ENCODE results near the gene PIP5KL1. TPM values are rescaled to one million over a fixed set of nuclear protein-coding genes. Genes with fewer than 3 reads are reported as not detected.

The PIP5KL1 gene, protein sequence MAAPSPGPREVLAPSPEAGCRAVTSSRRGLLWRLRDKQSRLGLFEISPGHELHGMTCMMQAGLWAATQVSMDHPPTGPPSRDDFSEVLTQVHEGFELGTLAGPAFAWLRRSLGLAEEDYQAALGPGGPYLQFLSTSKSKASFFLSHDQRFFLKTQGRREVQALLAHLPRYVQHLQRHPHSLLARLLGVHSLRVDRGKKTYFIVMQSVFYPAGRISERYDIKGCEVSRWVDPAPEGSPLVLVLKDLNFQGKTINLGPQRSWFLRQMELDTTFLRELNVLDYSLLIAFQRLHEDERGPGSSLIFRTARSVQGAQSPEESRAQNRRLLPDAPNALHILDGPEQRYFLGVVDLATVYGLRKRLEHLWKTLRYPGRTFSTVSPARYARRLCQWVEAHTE
- total RNA-seq = 3.8 and 3.9 TPM in 2 replicates

DNA sequence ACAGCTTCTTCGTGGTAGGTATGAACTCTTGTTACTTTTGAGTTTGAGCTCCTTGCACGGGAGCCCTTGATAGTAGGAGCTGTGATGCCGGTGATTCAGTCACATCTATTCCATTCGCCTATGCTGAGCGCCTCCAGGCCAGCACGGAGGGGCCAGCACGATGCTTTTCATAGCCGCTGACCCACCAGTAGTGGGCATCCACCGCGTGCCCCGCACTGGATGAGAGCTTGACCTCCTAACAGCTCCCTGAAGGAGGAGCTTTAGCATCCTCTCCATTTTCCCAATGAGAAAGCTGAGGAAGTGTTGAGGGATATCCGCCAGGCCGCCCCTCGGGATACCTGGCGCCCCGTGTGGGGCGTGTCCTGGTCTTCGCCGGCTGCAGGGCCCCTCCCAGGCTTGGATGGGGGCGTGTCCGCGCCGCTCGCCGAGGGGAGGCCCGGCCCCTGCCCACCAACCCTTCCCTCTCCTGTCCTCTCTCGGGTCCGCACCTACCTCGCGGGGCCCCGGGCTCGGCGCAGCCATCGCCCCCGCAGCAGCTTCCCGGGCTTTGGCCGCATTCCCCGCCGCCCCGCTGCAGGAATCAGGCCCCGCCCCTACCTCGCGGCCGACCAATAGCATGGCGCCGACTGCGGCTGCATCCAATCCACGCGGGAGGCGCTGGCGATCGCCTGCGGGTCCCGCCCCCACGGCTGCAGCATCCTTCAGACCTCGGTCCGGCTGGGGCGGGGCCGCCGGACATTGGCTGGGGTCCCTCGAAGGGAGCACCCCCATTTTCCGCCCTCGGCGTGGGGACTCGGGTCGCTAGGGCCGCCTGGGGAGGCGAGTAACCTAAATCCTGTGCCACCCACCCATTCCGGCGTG lies at the start of gene PIP5KL1:
TSS of gene PIP5KL1 (minus strand) at position 547 of the 861 bp plus-strand sequence. CDS start at position 522, 25 bp downstream.

DNA sequence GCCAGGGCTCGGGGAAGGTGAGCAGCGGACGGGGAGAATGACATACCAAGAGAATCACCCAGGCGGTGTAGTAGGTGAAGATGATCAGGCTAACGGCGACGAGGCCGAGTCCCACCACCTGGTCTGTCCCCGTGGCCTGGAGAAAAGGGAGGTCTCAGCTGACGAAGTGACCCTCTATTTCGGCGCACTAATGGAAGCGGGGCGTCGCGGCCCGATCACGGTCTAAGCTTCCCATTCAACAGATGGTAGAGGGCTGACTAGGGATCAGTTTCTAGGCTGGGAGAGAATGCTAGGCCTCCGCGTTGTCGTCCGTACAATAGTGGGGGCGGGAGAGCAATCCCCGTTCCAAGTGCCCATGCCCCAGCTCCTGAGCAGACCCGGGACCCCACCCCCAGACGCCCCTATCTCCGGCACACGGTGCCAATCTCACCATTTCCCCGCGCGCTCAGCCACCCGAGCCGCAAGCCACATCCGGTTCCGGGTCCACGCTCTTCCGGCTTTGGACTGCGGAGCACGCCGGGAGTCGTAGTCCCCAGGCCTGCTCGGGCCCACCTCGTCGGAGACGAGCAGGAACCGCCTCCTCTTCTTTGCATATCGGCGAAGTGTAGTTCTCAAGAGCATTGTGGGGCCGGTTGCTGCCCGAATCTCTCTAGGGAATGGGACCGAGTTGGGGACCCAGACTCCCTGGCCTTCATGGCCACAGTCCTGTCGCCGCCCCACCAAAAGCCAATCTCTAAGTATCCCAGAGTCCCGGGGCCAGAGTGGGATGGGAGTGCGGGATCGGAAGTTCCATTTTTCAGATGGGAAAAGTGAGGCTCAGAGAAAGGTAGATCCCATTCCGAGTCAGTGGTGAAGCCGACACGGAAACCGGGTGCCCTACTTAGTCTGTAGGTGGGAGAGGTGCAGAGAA lies 7.1 kb upstream of the PIP5KL1 start, which contains the start of gene DPM2:
TSS of gene DPM2 (minus strand) at position 467 of the 910 bp plus-strand sequence. CDS start at position 433, 34 bp downstream.

GRCh38 chr9:127916720-127917581 lies 13.6 kb downstream of the PIP5KL1 start, which contains the start of gene ST6GALNAC4:
ST6GALNAC4 (minus strand) TSS chr9:127917041; CDS start chr9:127916419, 622 bp downstream.

GRCh38 chr9:127899128-127899943 lies 31.2 kb downstream of the PIP5KL1 start, which contains the start of gene ST6GALNAC6:
ST6GALNAC6 (minus strand) TSS chr9:127899603; CDS start chr9:127897981, 1,622 bp downstream.

DNA sequence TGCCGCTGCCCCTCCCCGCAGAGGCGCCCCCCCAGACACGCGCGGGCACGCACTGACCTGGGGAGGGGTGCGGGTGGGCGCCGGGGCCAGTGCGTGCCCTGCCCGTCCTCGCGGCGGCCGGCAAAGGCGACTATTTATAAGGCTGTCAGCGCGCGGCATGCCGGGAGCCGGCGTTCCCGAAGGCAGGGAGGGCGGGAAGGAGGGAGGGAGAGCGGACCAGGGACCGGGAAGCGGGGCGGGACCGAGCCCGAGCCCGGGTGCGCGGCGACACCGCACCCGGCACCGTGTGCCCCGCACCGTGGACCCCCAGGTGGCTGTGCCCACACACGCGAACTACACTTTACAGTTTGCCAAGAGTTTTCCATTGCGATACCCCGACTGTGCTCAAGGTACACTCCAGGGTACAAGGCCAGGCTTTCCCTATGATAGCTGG lies 53.0 kb downstream of the PIP5KL1 start, which contains the start of gene AK1:
TSS of gene AK1 (minus strand) at position 110 of the 433 bp plus-strand sequence. CDS start 3,058 bp downstream, outside the sequence.

Other genes with a start within 250 kb of the PIP5KL1 start
- gene CFAP157, start 223.8 kb downstream of the PIP5KL1 start, total RNA-seq = 0.13 TPM in 1 of 2 replicates, not detected in the other
- 11.0 and 11.1 TPM in 2 replicates for gene PTRH1, start 215.1 kb downstream of the PIP5KL1 start, total RNA-seq
- gene TTC16, start 214.7 kb downstream of the PIP5KL1 start, total RNA-seq = under 0.01 TPM in 1 of 2 replicates, not detected in the other
- gene TOR2A, start 195.5 kb downstream of the PIP5KL1 start, total RNA-seq = 2.5 and 2.9 TPM in 2 replicates
- gene SH2D3C, start 152.1 kb downstream of the PIP5KL1 start, total RNA-seq = 0.32 and 0.52 TPM in 2 replicates
- gene CDK9, start 144.7 kb downstream of the PIP5KL1 start, total RNA-seq = 53.3 and 63.9 TPM in 2 replicates
- 52.8 and 98.8 TPM in 2 replicates for gene FPGS, start 127.9 kb downstream of the PIP5KL1 start, total RNA-seq
- 52.6 and 61.7 TPM in 2 replicates for gene ENG, start 76.1 kb downstream of the PIP5KL1 start, total RNA-seq
- gene AK1, start 53.1 kb downstream of the PIP5KL1 start, total RNA-seq = 152 and 156 TPM in 2 replicates
- gene ST6GALNAC6, start 31.2 kb downstream of the PIP5KL1 start, total RNA-seq = 81.9 and 89.9 TPM in 2 replicates
- gene ST6GALNAC4, start 13.7 kb downstream of the PIP5KL1 start, total RNA-seq = 46.0 and 52.7 TPM in 2 replicates
- gene DPM2, start 7.1 kb upstream of the PIP5KL1 start, total RNA-seq = 11.3 and 11.4 TPM in 2 replicates
- 9.5 and 15.4 TPM in 2 replicates for gene EEIG1, start 50.2 kb upstream of the PIP5KL1 start, total RNA-seq
- 6.3 and 8.8 TPM in 2 replicates for gene NAIF1, start 136.5 kb upstream of the PIP5KL1 start, total RNA-seq
- gene SLC25A25, start 137.5 kb upstream of the PIP5KL1 start, total RNA-seq = 16.4 and 19.3 TPM in 2 replicates
- gene PTGES2, start 197.0 kb upstream of the PIP5KL1 start, total RNA-seq = 31.1 and 34.2 TPM in 2 replicates
- gene LCN2, start 218.7 kb upstream of the PIP5KL1 start, total RNA-seq = 0.39 TPM in 1 of 2 replicates, not detected in the other
- gene BBLN, start 229.5 kb upstream of the PIP5KL1 start, total RNA-seq = 43.0 and 62.7 TPM in 2 replicates